NCI-H2107 treated with DMSO at 0.1 percent for 48 hours (cell line): ENCODE data around the gene CEACAM21.
A peak's percentile ranks its signal among the peaks of the same experiment; 100 is the strongest.

Source experiments
- DNase-seq: peaks from one replicate; lab custom pipeline; 2025; ENCODE audit not compliant: unreplicated experiment; lab: John Stamatoyannopoulos, UW

The CEACAM21 gene

DNA sequence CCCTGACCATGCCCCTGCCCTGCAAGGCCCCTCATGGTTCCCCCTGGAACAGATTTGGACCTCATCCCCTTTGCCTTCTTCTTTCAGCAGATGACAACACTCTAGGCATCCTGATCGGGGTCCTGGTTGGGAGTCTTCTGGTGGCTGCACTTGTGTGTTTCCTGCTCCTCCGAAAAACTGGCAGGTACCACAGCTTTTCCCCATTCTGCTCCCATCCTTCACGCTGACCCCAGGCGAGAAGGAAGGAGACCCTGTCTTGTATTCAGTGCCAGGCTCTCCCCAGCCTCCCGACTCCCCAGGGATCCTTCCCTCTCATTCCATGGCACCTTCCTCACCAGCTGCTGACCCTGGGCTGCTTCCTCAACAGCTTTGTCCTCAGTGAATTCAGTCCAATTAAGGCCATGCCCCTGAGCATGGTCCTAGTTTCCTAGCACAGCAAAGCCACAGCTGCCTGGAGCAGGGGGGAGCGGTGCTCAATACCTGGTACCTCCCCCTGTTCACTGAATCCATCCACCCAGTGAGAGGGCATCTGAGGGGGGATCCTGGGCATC, 8.4 kb downstream of the CEACAM21 start:
- DNase-seq: no peak

DNA sequence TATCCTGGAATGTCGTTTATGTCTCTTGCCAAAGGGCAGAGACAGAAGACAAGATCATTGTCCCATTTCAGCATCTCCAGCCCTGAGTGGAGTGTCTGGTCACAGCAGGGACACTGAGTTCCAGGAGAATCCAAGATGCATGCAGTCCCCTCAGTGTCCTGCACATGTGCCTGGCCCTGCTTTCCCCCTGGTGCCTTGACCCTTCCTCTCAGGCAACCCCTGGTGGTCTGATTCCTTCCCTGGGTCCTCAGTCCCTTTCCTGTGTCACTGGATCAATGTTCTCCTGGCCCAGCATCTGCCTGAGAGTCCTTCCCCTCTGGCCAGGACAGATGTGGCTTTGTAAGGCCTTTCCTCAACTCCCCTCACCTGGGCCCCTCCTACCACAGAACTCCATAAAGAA, 9.0 kb downstream of the CEACAM21 start:
- DNase-seq: no peak

GRCh38 chr19:41586064-41586463, 10.1 kb downstream of the CEACAM21 start:
- DNase-seq: no peak

- no peak for DNase-seq
Observed at GRCh38 chr19:41587101-41587837, 11.3 kb downstream of the CEACAM21 start.

- DNase-seq: no peak
Observed at GRCh38 chr19:41587838-41588210, 11.9 kb downstream of the CEACAM21 start.

DNA sequence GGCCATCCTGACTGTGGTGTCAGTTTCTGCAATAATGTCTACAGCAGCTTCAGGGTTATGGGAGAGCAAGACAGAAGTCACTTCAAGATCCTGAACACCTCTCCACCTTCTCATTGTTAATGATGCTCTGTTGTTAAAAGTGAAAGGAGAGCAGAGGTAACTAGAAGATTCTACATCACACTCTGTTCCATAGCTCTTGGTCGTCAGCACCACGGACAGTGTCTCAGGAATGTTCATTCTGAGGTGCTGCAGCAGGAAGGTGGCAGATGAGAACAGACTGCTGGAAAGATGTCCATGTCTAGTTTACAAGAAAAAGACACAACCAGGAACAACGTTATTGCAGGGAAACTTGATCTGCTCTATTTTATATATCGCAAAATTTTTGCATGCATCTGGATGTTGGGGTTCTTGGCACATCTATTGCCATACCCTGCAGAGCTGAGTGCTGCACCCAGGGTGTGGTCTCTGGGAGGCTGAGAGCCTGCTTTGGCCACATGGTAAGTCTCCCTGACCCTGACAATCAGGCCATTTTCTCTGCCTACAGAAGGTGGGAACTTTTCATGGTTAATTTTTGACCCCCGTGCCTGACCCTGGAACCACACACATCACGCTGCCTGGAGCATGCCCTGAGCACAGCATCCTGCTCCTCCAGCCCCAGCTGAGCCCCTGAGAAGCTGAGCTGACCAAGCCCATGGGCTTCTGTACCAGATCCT, 12.7 kb downstream of the CEACAM21 start:
- DNase-seq: no peak

DNA sequence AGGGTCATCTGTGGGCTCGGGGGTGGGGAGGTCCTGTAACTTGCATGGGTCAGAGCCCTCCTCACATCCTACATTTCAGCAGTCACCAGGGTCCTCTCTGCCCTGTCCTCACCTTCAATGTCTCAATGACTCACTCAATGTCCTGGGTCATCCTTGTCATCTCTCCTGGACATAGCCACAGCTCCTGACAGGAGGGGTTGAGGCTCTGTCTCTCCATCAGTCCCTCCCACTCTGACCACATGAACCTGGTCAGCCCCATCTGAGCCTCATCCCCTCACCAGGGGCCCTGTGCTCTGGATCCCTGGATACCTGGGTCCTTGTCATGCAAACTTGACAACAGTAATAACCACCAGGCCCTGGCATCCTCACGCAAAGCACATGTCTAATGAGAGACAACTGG, 13.4 kb downstream of the CEACAM21 start:
- DNase-seq: no peak

DNA sequence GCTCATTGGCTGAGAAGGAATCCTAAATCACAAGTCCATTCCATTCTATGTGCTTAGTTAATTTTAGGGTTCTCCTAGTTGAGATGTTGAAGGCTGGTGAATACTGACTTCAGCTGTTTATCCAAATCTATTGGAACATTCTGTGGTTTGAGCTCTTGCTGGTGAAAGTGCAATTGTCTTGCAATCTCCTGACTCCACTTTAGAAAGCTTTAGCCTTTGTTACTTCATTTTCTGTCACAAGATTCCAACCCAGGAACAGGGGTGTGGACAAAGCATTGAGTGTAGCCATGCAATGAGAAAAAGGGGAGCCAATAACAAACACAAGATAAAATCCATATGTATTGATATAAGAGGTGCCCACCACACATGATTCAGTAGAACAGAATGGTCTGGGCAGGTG, 15.0 kb downstream of the CEACAM21 start:
- no peak for DNase-seq

DNA sequence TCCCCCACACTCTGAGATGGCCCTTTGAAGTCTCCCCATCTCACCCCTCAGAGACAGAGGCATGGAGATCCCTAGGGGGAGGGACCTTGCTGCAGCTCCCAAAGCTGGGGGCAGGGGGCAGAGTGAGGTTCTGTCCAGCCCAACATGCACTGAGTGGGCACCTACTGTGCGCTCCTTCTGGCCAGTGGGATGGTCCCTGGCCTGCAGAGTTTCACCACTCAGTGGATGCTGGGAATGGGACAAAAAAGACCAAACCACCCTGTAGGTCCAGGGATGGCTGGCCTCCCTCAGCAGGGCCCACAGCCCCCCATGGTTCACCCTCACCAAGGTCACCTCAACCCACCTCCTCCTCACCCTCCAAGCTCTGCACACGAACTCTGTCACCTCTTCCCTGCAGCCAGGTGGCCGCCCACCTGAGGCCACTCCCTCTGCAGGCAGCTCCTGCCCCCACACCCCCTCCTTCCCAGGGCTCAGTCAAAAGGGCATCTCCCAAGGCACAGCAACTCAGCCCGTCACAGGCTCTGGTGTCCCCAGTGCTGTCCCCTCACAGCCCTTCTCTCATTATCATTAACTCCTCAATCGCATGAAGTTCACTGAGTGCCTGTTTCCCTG, 16.1 kb downstream of the CEACAM21 start:
- DNase-seq: no peak

GRCh38 chr19:41595258-41595889, 19.4 kb downstream of the CEACAM21 start:
- peak; percentile 31 for DNase-seq

- DNase-seq: no peak
Observed at GRCh38 chr19:41595890-41596280, 19.9 kb downstream of the CEACAM21 start.

DNA sequence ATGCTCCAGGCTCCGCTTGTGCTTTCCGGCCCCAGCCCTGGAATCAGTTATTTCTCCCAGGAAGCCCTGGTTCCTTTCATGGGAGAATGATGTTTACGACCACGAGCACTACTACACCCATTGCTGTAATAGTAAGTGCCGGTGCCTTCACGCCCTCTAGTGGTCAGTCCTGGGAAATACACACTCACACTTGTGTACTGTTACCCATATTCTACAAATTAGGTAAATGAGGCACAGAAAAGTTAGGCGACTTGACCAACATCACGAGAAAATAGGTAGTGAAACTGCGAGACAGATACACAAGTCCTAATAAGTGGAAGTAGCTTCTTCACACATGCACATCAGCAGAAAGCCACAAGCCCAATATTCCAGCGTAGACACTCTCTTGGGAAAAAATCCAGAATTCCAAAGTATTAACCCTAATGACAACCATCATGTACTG, 21.7 kb downstream of the CEACAM21 start:
- peak; percentile 29 for DNase-seq

DNA sequence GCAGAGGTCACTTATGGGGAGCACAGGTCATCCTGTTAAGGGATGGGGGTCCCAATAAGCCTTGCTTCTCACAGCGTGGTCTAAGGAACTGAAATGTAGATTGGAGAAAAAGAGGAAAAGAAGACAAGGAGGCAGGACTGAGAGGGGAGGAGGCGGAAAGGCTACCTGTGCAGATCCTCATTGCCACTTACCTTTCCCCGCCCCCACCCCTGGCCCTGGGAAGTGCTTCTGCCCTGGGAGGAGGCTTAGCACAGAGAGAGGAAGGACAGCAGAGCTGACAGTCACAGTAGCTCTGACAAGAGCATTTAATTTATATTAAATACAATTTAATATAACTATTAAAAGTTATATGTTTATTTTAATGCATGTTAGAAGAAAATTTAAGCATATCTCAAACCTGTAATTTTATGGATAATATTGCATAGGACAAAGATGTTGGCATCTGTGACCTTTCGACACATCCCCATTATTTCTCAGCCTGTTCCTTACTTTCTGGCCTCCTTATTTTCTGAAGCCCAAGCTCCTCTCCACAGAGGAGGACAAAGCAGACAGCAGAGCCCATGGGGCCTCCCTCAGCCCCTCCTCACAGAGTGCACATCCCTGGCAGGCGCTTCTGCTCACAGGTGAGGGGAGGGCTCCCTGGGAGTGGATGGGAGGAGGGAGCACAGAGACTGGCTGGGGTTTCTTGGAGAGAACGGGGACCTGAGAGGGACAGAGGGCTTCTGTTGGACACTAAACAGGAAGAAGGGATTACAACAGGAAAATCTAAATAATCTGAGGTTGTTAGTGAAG, 23.4 kb downstream of the CEACAM21 start:
- no peak for DNase-seq

- DNase-seq: no peak
Observed at GRCh38 chr19:41601771-41602170, 25.8 kb downstream of the CEACAM21 start.

DNA sequence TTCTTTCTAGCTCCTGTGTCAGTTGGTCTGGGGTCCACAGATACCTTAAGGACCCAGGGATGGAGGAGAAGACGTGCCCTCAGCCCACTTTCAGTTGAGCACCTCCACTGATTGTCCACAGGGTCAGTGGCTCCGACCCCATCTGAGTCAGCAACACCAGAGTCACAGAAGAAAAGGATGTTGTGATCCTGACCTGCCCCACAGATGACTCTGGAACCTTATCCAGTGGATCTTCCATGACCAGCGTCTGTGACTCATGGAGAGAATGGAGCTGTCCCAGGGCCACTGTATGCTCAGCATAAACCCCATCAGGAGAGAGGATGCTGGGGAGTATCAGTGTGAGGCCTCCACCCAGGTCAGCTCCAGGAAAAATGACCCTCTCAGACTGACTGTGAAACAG, 28.9 kb downstream of the CEACAM21 start:
- DNase-seq: no peak

GRCh38 chr19:41606215-41606837, 30.4 kb downstream of the CEACAM21 start:
- no peak for DNase-seq

DNA sequence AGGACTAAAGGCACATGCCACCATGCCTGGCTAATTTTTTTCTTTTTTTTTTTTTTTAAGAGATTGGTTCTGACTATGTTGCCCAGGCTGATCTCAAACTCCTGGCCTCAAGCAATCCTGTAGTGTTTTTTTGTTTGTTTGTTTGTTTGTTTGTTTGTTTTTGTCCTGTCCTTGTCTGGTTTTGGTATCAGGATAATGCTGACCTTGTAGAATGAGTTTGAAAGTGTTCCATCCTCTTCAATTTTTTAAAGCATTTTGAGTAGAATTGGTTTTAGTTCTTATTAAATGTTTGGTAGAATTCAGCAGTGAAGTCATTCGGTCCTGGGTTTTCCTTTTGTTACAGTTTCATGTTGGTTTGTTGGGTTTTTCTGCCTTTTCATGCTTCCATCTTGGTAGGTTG, 31.7 kb downstream of the CEACAM21 start:
- DNase-seq: no peak

DNA sequence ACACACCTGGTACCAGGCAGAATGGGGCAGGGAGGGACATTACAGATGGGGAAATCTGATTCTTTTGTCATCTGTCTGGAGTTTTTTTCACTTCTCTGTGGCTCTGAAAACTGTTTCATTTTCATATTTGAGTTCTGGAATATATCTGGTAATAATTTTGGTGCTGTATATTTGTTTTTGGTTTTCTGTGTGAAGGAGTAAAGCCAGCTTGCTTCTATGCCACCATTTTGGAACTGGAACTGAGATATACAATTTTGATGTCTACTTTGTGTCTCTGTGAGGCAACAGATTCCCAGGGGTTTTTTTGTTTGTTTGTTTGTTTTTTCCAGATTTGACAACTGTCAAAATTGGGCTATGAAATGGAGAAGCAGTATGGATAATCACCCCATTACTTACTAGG, 34.8 kb downstream of the CEACAM21 start:
- DNase-seq: no peak

GRCh38 chr19:41612483-41612882, 36.5 kb downstream of the CEACAM21 start:
- DNase-seq: no peak

- DNase-seq: no peak
Observed at GRCh38 chr19:41615207-41615606, 39.2 kb downstream of the CEACAM21 start.
